Tongue (tissue), 2 donors: ENCODE measurements around the gene TRIM31. TPM values are rescaled to one million over a fixed set of nuclear protein-coding genes. Genes with fewer than 3 reads are reported as not detected.

Experiments
- DNase-seq: peaks from one replicate; pipeline ENCODE4 v3.0.0-alpha.2; 2015
- total RNA-seq: library from RNA; depleted of rRNA; stranded (reverse); fragments of >200 nt; gene quantifications from one replicate; pipeline ENCODE4 v1.2.3, GENCODE V29; 2014

The TRIM31 gene
- total RNA-seq, 1 donor from 2014 or later, result not detected

- peak; percentile 44 for DNase-seq
Observed at GRCh38 chr6:30075790-30076732, 36.8 kb downstream of the TRIM31 start.

GRCh38 chr6:30075094-30075789 lies 37.6 kb downstream of the TRIM31 start, which contains the start of gene RNF39:
Gene RNF39 (minus strand): TSS chr6:30075769. CDS start chr6:30075585, 184 bp downstream.
- DNase-seq, result peak; percentile 19

GRCh38 chr6:30074331-30075093 lies 38.4 kb downstream of the TRIM31 start:
- no peak for DNase-seq

- DNase-seq, result no peak
Observed at GRCh38 chr6:30073489-30074235, 39.2 kb downstream of the TRIM31 start.

GRCh38 chr6:30071858-30072257 lies 41.0 kb downstream of the TRIM31 start:
- no peak for DNase-seq

GRCh38 chr6:30071081-30071818 lies 41.6 kb downstream of the TRIM31 start:
- peak; percentile 22 for DNase-seq

- DNase-seq, result no peak
Observed at GRCh38 chr6:30067460-30068139, 45.3 kb downstream of the TRIM31 start.

- DNase-seq, result peak; percentile 100
Observed at GRCh38 chr6:30066577-30067459, 46.1 kb downstream of the TRIM31 start, which contains the start of gene PPP1R11. Gene PPP1R11 (plus strand): TSS chr6:30067198. CDS start chr6:30067411, 213 bp downstream.

GRCh38 chr6:30066082-30066481 lies 46.8 kb downstream of the TRIM31 start:
- DNase-seq, result peak; percentile 12

- DNase-seq, result no peak
Observed at GRCh38 chr6:30063315-30063714, 49.6 kb downstream of the TRIM31 start.

- DNase-seq, result no peak
Observed at GRCh38 chr6:30062471-30063178, 50.3 kb downstream of the TRIM31 start.

- no peak for DNase-seq
Observed at GRCh38 chr6:30061858-30062458, 50.9 kb downstream of the TRIM31 start.

- DNase-seq, result peak; percentile 99
Observed at GRCh38 chr6:30061092-30061857, 51.6 kb downstream of the TRIM31 start, which contains the start of gene POLR1H. Gene POLR1H (plus strand): TSS chr6:30061265. CDS start chr6:30061525, 260 bp downstream.

- no peak for DNase-seq
Observed at GRCh38 chr6:30060606-30061091, 52.2 kb downstream of the TRIM31 start.

- no peak for DNase-seq
Observed at GRCh38 chr6:30055513-30055912, 57.4 kb downstream of the TRIM31 start.

- no peak for DNase-seq
Observed at GRCh38 chr6:30053682-30054081, 59.2 kb downstream of the TRIM31 start.
